Activated CD8-positive, alpha-beta memory T cell treated with anti-CD3 and anti-CD28 coated beads, Interleukin-2, amount 50 U/mL, for 24 hours (primary cell): ENCODE measurements around the gene LHX5.

Source experiments
- DNase-seq: peaks from one replicate; pipeline ENCODE4 v3.0.0-alpha.2; 2020; ENCODE audit errors: extremely low read depth

LHX5 gene

DNA sequence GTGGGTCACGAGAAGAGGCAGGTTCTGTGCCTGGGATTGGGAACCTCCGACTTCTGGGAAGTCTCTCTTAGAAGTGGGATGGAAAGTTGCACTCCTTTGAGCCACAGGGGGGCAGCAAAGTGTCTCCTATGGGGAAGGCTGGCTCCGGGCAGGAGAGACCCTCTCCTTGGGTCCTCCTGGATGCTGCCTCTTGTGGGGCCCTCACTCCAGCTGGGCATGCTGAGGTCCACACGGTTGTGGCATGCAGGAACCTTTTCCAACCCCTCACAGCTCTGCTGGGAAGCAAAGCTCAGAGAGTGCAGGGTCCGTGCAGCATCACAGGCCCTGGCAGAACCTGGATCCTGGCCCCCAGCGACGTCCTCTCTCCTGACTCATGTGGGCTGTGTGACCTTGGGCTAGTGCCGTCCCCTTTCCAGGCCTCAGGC lies 32.1 kb downstream of the LHX5 start:
- DNase-seq = no peak

GRCh38 chr12:113439301-113439597 lies 32.4 kb downstream of the LHX5 start:
- no peak for DNase-seq

GRCh38 chr12:113438523-113439300 lies 33.0 kb downstream of the LHX5 start:
- DNase-seq = no peak

GRCh38 chr12:113437729-113438100 lies 34.0 kb downstream of the LHX5 start:
- no peak for DNase-seq

DNA sequence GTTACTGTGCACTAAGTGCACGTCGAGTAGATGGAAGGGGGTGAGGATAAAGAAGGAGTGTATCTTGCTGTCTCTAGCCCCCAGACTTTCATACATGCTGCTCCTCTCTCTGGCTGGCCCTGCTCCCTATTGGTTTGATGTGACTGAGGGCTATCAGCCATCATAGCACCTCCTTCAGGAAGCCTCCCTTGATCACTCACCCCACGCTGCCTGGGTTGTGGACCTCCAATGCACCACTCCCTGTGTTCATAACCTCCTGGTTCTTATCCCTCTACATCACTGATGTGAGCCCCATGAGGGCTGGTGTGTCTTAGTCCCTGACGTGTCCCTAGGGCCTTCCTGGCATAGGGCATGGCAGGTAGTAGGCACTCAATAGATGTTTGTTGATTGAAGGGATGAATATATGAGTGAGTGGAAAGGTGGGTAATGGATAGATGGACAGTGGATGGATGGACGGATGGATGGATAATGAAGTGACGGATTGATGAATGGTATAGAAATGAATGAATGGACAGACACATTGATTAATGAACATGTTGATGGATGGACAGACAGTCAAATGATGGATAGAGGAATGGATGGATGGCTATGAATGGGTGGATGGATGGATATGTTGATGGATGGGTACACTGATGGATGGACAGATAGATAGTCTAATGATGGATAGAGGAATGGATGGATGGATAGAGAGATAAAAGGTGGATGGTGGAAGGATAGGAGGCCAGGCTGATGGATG lies 34.5 kb downstream of the LHX5 start:
- DNase-seq = no peak

DNA sequence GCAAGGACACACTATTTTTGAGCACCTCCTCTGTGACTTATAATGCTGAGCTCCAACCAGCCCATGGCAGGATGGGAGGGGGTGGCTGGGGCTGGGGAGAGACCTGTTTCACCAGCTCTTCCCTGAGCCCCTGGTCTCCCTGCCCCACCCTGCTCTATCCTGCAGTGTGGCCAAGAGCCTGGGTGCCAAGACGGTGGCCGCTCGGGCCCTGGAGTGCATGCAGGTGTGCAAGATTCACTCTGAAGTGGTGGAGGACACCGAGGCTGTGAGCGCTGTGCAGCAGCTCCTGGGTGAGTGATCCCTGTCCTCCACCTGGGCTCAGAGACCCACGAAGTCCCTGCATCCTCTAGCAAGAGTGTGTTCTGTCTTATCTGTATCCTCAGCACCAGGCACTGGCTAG lies 35.1 kb downstream of the LHX5 start:
- no peak for DNase-seq

DNA sequence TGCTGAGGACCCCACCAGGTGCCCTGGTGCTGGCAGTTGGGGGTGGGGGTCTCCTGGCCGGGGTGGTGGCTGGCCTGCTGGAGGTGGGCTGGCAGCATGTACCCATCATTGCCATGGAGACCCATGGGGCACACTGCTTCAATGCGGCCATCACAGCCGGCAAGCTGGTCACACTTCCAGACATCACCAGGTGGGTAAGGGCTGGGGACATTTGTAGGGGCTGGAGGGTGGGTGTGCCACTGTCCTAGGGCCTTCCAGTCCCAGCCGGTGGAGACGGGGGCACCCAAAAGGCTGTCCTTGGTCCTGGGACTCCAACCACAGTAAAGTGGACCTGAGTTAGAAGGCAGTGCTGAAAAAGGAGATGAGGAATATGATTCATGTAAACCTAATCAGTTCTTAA lies 36.3 kb downstream of the LHX5 start:
- no peak for DNase-seq

DNA sequence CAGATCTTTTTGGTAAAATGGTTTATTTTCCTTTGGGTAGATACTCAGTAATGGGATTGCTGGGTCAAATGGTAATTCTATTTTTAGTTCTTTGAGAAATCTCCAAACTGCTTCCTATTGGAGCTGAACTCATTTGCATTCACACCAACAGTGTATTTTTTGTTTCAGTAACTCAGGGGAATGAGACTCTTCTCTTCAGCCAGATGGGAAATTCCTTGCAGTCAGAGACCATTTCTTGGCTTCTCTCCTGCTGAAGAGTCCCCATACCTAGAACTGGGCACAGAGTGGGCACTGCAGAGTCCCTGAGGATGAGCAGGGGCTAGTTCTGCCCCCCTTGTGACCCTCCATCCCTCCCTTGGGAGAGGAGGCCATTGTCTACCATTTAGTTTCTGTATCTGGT lies 38.7 kb downstream of the LHX5 start:
- DNase-seq = no peak

GRCh38 chr12:113428482-113428881 lies 43.2 kb downstream of the LHX5 start:
- no peak for DNase-seq

DNA sequence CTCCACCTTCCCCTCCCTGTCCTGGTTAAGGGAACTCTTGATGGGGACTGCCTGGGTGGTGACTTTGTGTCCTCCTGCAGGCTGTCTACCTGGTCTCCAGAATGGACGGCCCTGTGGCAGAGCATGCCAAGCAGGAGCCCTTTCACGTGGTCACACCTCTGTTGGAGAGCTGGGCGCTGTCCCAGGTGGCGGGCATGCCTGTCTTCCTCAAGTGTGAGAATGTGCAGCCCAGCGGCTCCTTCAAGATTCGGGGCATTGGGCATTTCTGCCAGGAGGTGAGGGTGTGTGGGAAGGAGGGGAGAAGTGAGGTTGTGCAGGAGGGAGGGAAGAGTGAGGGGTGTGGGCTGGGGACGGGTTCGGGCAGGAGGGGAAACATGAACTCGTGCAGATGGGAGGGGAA lies 43.8 kb downstream of the LHX5 start:
- no peak for DNase-seq

- DNase-seq = no peak
Observed at GRCh38 chr12:113425960-113426453, 45.7 kb downstream of the LHX5 start.

GRCh38 chr12:113424915-113425823 lies 46.5 kb downstream of the LHX5 start:
- no peak for DNase-seq

DNA sequence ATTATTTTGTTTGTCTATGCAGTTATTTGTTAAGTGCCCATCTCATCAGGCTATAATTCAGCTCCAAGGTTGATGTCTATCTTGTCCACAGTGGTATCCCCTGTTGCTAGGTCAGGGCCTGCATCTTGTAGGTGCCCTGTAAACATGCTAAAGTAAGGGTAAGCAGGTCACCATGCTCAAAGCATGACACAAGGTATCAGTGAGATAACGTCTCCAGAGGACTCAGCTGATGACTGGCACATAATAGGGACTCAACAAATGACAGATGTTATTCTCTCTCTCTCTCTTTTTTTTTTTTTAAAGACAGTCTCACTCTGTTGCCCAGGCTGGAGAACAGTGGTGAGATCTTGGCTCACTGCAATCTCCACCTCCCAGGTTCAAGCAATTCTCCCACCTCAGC lies 47.2 kb downstream of the LHX5 start:
- DNase-seq = no peak

- no peak for DNase-seq
Observed at GRCh38 chr12:113422886-113423669, 48.6 kb downstream of the LHX5 start.

- DNase-seq = no peak
Observed at GRCh38 chr12:113422030-113422885, 49.4 kb downstream of the LHX5 start, which contains the start of gene SDSL. TSS of gene SDSL (plus strand) at chr12:113422380. CDS start at chr12:113427983, 5,603 bp downstream.

GRCh38 chr12:113420996-113421595 lies 50.6 kb downstream of the LHX5 start:
- DNase-seq = no peak

DNA sequence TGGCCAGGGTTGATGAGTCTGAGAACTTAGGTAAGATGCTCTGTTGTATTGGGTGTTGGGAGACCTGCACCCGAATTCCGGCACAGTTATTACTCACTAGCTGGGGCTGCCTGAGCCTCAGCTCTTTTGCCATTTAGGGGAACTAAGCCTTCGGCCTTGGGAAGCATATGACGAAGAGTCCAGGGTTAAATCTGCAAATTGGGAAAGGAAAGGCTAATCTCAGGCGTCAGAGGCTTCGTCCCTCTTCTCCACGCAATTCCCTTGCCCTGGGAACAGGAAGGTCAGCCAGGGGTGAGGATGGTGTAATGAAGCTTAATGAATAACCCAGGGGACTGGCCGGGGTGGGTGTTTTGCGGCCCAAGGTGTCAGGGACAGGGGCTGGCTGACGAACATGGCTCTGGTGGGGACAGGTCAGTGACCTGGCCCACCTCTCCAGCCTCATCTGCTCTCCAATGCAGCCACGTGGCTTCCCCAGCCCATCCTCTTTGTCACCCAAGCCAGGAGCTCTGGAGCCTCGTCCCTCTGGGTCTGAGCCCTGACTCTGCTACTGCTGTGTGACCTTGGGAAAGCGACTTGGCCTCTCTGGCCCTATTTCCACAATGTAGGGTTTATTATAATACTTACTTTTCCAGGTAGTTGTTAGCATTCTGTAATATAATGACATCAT lies 53.3 kb downstream of the LHX5 start:
- no peak for DNase-seq

DNA sequence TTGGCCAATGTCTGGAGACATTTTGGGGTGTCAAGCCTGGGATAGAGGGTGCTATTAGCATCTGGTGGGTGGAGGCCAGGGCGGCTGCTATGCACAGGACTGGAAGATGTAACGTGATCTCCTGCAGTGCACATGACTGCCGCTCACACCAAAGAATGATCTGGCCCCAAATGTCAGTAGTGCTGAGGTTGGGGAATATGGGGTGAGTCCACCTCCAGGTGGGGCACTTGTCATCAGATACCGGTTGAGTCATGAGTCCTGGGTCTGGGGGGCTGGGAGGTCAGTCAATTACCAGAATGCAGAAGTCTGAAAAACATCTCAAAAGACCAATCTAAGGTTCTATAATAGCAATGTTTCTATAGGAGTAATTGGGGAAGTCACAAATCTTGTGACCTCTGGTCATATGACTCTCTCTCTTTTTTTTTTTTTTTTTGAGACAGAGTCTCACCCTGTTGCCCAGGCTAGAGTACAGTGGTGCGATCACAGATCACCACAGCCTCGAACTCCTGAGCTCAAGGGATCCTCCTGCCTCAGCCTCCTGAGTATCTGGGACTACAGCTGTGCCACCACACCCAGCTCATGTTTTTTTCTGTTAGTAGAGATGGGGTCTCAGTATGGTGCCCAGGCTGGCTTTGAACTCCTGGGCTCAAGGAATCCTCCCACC lies 55.4 kb downstream of the LHX5 start:
- no peak for DNase-seq

GRCh38 chr12:113414519-113415038 lies 57.1 kb downstream of the LHX5 start:
- no peak for DNase-seq
